Activated naive CD8-positive, alpha-beta T cell (primary cell): Measurements from ENCODE around the gene PELI3.

ENCODE experiments used
- H3K27ac Mint-ChIP-seq: one replicate; pipeline ENCODE4 v1.8.0; 2021; ENCODE audit warnings: mixed read lengths
- H3K27me3 Mint-ChIP-seq: one replicate; pipeline ENCODE4 v1.8.0; 2021; ENCODE audit warnings: mixed read lengths
- H3K36me3 Mint-ChIP-seq: one replicate; pipeline ENCODE4 v1.8.0; 2021; ENCODE audit warnings: mixed read lengths
- H3K4me1 Mint-ChIP-seq: one replicate; pipeline ENCODE4 v1.8.0; 2021; ENCODE audit warnings: low read depth, mixed read lengths
- H3K4me3 Mint-ChIP-seq: one replicate; pipeline ENCODE4 v1.8.0; 2021; ENCODE audit warnings: mild to moderate bottlenecking, mixed read lengths
- H3K9me3 Mint-ChIP-seq: one replicate; pipeline ENCODE4 v1.8.0; 2021; ENCODE audit warnings: low read depth, mixed read lengths

The PELI3 gene

GRCh38 chr11:66494935-66495334, 28.2 kb downstream of the PELI3 start:
- H3K9me3 Mint-ChIP-seq = no peaks in the 10 kb centered on the region
- no peak overlapping the region for H3K27ac Mint-ChIP-seq
- no peaks in the 10 kb centered on the region for H3K4me1 Mint-ChIP-seq
- peaks cover 3% of the 10 kb centered on the region for H3K36me3 Mint-ChIP-seq
- H3K4me3 Mint-ChIP-seq = no peak overlapping the region
- no peaks in the 10 kb centered on the region for H3K27me3 Mint-ChIP-seq

GRCh38 chr11:66495401-66495854, 28.7 kb downstream of the PELI3 start:
- Mint-ChIP-seq H3K27me3 (no peaks in the 10 kb centered on the region), H3K27ac (no peak overlapping the region), H3K9me3 (no peaks in the 10 kb centered on the region), H3K36me3 (peaks cover 3% of the 10 kb centered on the region), H3K4me3 (no peak overlapping the region), H3K4me1 (no peaks in the 10 kb centered on the region)

- Mint-ChIP-seq H3K4me1 (no peaks in the 10 kb centered on the region), H3K4me3 (no peak overlapping the region), H3K27ac (no peak overlapping the region), H3K9me3 (no peaks in the 10 kb centered on the region), H3K36me3 (peaks cover 3% of the 10 kb centered on the region), H3K27me3 (no peaks in the 10 kb centered on the region)
Measured at GRCh38 chr11:66497206-66497605, 30.5 kb downstream of the PELI3 start.

- Mint-ChIP-seq H3K27me3 (no peaks in the 10 kb centered on the region), H3K9me3 (no peaks in the 10 kb centered on the region), H3K4me1 (no peaks in the 10 kb centered on the region), H3K36me3 (no peaks in the 10 kb centered on the region), H3K4me3 (no peak overlapping the region), H3K27ac (no peak overlapping the region)
Measured at GRCh38 chr11:66498506-66498905, 31.8 kb downstream of the PELI3 start.

- Mint-ChIP-seq H3K4me3 (no peak overlapping the region), H3K9me3 (no peaks in the 10 kb centered on the region), H3K4me1 (no peaks in the 10 kb centered on the region), H3K27ac (no peak overlapping the region), H3K27me3 (no peaks in the 10 kb centered on the region), H3K36me3 (peaks cover 3% of the 10 kb centered on the region)
Measured at GRCh38 chr11:66505276-66505816, 38.6 kb downstream of the PELI3 start.

- no peaks in the 10 kb centered on the region for H3K27me3 Mint-ChIP-seq
- no peak overlapping the region for H3K27ac Mint-ChIP-seq
- H3K9me3 Mint-ChIP-seq = no peaks in the 10 kb centered on the region
- H3K4me1 Mint-ChIP-seq = peaks cover 10% of the 10 kb centered on the region
- H3K4me3 Mint-ChIP-seq = no peak overlapping the region
- peaks cover 5% of the 10 kb centered on the region for H3K36me3 Mint-ChIP-seq
Measured at GRCh38 chr11:66509131-66509561, 42.4 kb downstream of the PELI3 start.

- peaks cover 5% of the 10 kb centered on the region for H3K36me3 Mint-ChIP-seq
- H3K4me3 Mint-ChIP-seq = peak within 1 kb of the TSS; percentile 93
- no peaks in the 10 kb centered on the region for H3K27me3 Mint-ChIP-seq
- H3K27ac Mint-ChIP-seq = peak within 1 kb of the TSS; percentile 22
- peaks cover 10% of the 10 kb centered on the region for H3K4me1 Mint-ChIP-seq
- no peaks in the 10 kb centered on the region for H3K9me3 Mint-ChIP-seq
Measured at GRCh38 chr11:66510271-66510989, 43.7 kb downstream of the PELI3 start, which contains the start of gene BBS1. Gene BBS1 (plus strand): TSS chr11:66510635. CDS start chr11:66510660, 25 bp downstream.

GRCh38 chr11:66510990-66511339, 44.3 kb downstream of the PELI3 start:
- Mint-ChIP-seq H3K9me3 (no peaks in the 10 kb centered on the region), H3K27ac (no peak overlapping the region), H3K4me1 (peaks cover 10% of the 10 kb centered on the region), H3K27me3 (no peaks in the 10 kb centered on the region), H3K36me3 (peaks cover 5% of the 10 kb centered on the region), H3K4me3 (peak overlapping the region; percentile 93)

- no peaks in the 10 kb centered on the region for H3K9me3 Mint-ChIP-seq
- H3K36me3 Mint-ChIP-seq = peaks cover 7% of the 10 kb centered on the region
- H3K27ac Mint-ChIP-seq = no peak overlapping the region
- H3K4me3 Mint-ChIP-seq = no peak overlapping the region
- H3K4me1 Mint-ChIP-seq = no peaks in the 10 kb centered on the region
- H3K27me3 Mint-ChIP-seq = no peaks in the 10 kb centered on the region
Measured at GRCh38 chr11:66523611-66524010, 56.9 kb downstream of the PELI3 start.

- H3K36me3 Mint-ChIP-seq = peaks cover 7% of the 10 kb centered on the region
- H3K27me3 Mint-ChIP-seq = no peaks in the 10 kb centered on the region
- no peaks in the 10 kb centered on the region for H3K9me3 Mint-ChIP-seq
- H3K4me1 Mint-ChIP-seq = no peaks in the 10 kb centered on the region
- no peak overlapping the region for H3K27ac Mint-ChIP-seq
- no peak overlapping the region for H3K4me3 Mint-ChIP-seq
Measured at GRCh38 chr11:66524304-66525040, 57.8 kb downstream of the PELI3 start.
